ENCODE data around the gene IL19.

GRCh38 chr1:206729507-206729906 is 41.1 kb upstream of the IL19 start:
- TF ChIP-seq, protein P1, sequence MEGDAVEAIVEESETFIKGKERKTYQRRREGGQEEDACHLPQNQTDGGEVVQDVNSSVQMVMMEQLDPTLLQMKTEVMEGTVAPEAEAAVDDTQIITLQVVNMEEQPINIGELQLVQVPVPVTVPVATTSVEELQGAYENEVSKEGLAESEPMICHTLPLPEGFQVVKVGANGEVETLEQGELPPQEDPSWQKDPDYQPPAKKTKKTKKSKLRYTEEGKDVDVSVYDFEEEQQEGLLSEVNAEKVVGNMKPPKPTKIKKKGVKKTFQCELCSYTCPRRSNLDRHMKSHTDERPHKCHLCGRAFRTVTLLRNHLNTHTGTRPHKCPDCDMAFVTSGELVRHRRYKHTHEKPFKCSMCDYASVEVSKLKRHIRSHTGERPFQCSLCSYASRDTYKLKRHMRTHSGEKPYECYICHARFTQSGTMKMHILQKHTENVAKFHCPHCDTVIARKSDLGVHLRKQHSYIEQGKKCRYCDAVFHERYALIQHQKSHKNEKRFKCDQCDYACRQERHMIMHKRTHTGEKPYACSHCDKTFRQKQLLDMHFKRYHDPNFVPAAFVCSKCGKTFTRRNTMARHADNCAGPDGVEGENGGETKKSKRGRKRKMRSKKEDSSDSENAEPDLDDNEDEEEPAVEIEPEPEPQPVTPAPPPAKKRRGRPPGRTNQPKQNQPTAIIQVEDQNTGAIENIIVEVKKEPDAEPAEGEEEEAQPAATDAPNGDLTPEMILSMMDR (conservative IDR thresholded peaks at IDR 0.05; ENCODE audit: low read length) = no peak
- TF ChIP-seq EZH2phosphoT487 (IDR thresholded peaks at IDR 0.05; ENCODE audit: borderline replicate concordance) = no peak

Measured in Loucy (cell line).